HFF-Myc (cell line): ENCODE results near the gene MCF2L.

Experiments used
- DNase-seq: peaks from one replicate; pipeline ENCODE4 v3.0.0-alpha.2; 2011; ENCODE audit warnings: low read depth; ENCODE audit errors: extremely low read depth
- H3K4me3 ChIP-seq: replicated peaks from 2 replicates; pipeline ENCODE4 v1.5.1; 2011; ENCODE audit warnings: low read depth, mild to moderate bottlenecking, control low read depth, low read length
- TF ChIP-seq, protein P1 (sequence below): IDR thresholded peaks from 2 replicates; pipeline ENCODE4 v1.5.1; 2012; ENCODE audit warnings: mild to moderate bottlenecking, low read depth, low read length, control low read depth; ENCODE audit errors: missing control alignments

Gene MCF2L

DNA sequence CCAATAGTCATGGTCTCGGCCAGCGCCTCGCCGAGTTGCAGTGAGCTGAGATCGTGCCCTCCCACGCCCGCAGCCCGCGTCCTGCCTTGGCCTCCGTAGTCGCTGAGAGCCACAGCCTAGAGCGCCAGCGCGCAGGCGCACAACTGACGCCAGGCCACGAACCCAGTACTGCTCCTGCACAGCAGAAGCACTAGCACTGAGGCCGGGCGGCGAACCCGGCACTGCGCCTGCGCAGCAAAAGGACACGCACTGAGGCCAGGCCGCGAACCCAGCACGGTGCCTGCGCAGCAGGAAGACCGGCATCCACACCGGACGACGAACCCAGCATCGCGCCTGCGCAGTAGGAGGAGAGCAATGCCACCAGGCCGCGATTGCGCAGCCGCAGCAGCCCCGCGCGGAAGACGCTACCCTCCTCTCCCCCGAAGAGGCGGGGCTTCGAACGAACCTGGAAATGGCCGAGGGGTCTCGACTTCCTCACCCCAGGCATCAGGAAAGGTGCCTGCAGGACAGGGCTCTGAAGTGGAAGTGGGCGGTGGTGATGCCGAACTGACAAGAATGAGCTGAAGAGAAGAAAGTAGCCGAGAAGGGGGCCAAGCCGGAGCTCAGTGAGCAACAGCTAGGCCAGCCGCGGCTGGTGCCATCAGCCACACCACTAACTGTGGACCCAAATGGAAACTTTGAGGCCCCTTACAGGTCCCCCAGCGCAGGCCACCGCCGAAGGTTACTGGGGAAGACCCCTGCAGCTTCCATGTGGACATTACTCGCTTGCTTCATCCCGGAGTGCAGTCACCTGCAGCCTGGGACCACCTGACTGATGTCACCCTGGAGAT is 161.1 kb downstream of the MCF2L start:
- TF ChIP-seq, protein P1, sequence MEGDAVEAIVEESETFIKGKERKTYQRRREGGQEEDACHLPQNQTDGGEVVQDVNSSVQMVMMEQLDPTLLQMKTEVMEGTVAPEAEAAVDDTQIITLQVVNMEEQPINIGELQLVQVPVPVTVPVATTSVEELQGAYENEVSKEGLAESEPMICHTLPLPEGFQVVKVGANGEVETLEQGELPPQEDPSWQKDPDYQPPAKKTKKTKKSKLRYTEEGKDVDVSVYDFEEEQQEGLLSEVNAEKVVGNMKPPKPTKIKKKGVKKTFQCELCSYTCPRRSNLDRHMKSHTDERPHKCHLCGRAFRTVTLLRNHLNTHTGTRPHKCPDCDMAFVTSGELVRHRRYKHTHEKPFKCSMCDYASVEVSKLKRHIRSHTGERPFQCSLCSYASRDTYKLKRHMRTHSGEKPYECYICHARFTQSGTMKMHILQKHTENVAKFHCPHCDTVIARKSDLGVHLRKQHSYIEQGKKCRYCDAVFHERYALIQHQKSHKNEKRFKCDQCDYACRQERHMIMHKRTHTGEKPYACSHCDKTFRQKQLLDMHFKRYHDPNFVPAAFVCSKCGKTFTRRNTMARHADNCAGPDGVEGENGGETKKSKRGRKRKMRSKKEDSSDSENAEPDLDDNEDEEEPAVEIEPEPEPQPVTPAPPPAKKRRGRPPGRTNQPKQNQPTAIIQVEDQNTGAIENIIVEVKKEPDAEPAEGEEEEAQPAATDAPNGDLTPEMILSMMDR, result no peak
- H3K4me3 ChIP-seq, result no peak overlapping the region
- no peak for DNase-seq

DNA sequence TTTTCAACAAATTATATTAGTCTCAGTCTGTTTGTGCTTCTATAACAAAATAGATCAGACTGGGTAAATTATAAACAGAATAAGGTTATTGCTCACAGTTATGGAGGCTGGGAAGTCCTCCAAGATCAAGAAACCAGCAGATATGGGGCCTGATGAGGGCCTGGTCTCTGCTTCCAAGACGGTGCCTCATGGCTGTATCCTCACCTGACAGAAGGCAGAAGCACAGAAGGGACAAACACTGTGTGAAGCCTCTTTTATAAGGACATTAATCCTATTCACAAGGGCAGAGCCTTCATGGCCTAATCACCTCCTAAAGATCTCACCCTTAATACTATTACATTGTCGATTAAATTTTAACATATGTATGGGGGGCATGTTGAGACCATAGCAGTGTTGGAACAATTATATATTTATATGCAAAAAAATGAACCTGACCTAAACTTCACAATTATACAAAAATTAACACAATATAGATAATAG is 166.3 kb downstream of the MCF2L start:
- no peak overlapping the region for H3K4me3 ChIP-seq

DNA sequence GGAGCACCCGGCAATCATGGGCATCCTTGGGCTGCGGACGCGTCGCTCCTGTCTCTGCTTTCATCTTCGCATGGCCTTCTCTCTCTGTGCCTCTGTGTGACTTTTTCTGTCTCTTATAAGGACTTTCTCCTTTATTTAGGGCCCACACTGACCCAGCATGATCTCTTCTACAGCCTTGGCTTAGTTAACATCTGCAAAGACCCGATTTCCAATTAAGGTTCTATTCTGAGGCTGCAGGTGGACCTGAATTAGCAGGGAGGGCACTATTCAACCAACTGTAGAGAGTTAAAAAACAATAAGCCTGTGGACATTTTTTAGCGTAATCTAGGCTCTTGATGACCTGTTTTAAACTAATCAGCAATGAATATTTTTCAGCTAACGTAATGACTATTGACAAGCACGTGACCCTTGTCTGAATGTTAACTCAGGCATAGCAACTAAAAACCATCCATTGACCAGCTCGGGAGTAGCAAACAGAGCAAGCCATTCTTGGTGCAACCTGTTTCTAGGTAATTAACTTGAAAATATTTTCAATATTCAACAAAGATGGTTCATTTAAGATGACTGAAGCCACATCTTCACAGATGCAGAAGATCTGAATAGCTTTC is 168.8 kb downstream of the MCF2L start:
- DNase-seq, result no peak
- no peak overlapping the region for H3K4me3 ChIP-seq
- TF ChIP-seq, protein P1, result no peak

More for the DNA sequence above, 166.3 kb downstream of the MCF2L start:
- TF ChIP-seq, protein P1, result no peak
- no peak for DNase-seq

DNA sequence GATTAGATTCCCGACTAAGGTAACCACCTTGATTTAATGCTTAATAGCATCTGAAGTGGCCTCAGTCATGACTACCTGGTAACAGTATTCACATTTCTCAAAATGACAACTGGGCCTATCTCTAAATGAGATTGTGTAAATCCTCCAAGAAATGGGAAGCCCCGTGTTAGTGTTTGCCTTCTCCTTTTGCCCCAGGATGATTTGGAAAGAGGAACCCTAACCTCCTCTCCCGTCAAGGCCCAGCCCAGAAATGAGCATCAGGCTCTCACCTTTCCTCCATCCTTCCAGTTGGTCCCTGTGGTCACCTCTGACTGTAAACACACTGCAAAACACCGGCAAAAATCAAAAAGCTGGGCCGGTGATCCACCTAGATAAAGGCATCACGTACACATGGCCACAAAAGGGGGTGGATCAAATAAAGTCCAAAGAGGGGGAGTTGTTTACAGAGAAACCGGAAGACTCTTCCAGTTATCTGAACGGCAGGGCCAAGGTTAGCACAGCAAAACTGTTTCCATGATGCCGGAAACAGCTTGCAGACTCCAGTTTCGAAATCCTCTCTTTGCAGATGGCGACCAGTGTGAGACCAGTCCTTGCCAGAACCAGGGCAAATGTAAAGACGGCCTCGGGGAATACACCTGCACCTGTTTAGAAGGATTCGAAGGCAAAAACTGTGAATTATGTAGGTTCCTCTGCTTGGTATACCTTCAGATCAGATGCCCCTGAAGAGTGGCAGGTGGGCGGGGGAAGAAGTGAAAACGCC is 170.0 kb downstream of the MCF2L start:
- no peak for DNase-seq
- TF ChIP-seq, protein P1, result no peak
- H3K4me3 ChIP-seq, result no peak overlapping the region

DNA sequence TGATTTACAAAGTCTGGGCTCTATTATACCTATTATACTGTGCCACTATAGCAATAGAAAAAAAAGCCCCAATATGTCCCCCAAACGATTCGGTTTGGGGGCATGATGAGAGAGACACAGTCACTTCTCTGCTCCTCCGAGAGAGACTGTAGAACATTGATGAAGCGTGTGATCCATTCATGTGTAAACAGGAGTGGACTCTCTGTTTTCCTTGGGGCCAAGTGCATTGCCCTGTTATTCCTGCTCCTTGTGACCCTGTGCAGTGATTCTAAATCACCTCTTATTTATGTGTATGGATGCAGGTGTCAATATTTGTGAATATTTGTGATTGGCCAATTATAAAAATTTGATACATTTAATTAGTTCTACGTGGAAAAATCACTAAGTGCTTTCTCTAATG is 170.6 kb downstream of the MCF2L start:
- H3K4me3 ChIP-seq, result no peak overlapping the region
- no peak for DNase-seq
- TF ChIP-seq, protein P1, result no peak

DNA sequence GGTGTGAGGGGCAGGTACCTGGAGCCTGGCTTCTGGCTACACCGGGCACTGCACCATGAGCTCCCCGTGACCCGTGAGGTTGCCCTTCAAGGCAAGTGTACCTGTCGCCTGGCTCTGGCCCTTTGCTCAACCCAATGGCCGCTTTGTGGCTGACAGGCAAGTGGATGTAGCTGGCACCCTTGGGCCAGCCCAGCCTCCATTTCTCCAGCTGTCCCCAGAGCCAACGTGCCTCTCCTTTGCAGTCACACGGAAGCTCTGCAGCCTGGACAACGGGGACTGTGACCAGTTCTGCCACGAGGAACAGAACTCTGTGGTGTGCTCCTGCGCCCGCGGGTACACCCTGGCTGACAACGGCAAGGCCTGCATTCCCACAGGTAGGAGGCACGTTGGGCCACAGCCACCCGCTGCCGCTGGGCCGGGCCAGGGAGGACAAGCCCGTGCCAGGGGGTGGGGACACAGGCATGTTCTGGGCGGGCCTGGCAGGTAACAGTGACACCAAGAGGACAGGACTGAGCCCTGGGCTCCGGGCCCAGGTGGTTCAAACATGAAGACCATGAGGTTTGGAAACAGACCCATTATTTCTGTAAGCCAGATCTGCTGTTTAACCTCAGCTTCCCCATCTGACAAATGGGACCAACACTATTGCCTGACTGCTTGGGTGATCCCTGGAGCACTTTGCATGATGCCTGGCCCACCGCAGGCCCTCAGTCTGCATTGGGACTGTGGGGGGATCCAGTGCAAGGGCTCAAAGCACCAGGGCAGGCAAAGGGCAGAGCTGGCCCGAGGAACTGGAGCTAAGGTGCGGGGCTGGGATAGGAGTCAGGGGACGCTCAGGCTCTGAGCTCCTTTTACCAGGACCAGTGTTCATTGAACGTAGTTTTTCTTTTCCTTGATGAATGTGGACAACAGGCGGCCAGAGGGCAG is 171.9 kb downstream of the MCF2L start:
- DNase-seq, result no peak
- TF ChIP-seq, protein P1, result no peak
- H3K4me3 ChIP-seq, result no peak overlapping the region
